HEK293 (cell line): ENCODE results near the gene HOXA4.
A peak's percentile ranks its signal among the peaks of the same experiment; 100 is the strongest.

Experiments used
- CTCF ChIA-PET: fragments of 350-600 bp; formaldehyde crosslinking; extraction: SDS; loops from one replicate; lab custom pipeline; 2021; ENCODE audit warnings: antibody characterized with exemption; lab: Yijun Ruan, JAX
- POLR2A ChIA-PET: fragments of 300-600 bp; formaldehyde crosslinking; extraction: SDS; loops from one replicate; lab custom pipeline; 2020; ENCODE audit warnings: antibody characterized with exemption, inconsistent platforms; lab: Yijun Ruan, JAX
- H3K27ac ChIP-seq: fragments of 200-500 bp; sonication (Bioruptor generic); 2 replicates; pipeline ENCODE4 v1.5.1; 2014; ENCODE audit warnings: low read depth, low read length, control low read depth, inconsistent platforms; ENCODE audit errors: extremely low read depth
- H3K36me3 ChIP-seq, 2 experiments: fragments of 200-500 bp in 1 of 2; sonication (Bioruptor generic) in 1 of 2; 1 replicate in 1 of 2; 2 replicates in 1 of 2; pipeline ENCODE4 v1.5.1; 2014 to 2017; ENCODE audit warnings: inconsistent platforms in 2 of 2, low read length in 2 of 2; ENCODE audit not compliant: control insufficient read depth in 2 of 2, insufficient read depth in 1 of 2
- H3K4me1 ChIP-seq: fragments of 200-500 bp; sonication (Bioruptor generic); 2 replicates; pipeline ENCODE4 v1.5.1; 2014; ENCODE audit warnings: mild to moderate bottlenecking, low read length, inconsistent platforms; ENCODE audit not compliant: control insufficient read depth, insufficient read depth
- H3K4me3 ChIP-seq: 2 replicates; pipeline ENCODE4 v1.5.1; 2011; ENCODE audit warnings: low read depth, mild to moderate bottlenecking, control low read depth, low read length, moderate library complexity
- H3K9me3 ChIP-seq: fragments of 200-500 bp; sonication (Bioruptor generic); 2 replicates; pipeline ENCODE4 v1.5.1; 2014; ENCODE audit warnings: low read depth, low read length, inconsistent platforms; ENCODE audit not compliant: control insufficient read depth, insufficient read depth
- HOXA7 ChIP-seq: sonication (generic); formaldehyde crosslinking; IDR thresholded peaks from 2 replicates; pipeline ENCODE4 v1.8.1; 2022; ENCODE audit warnings: missing genetic modification reagents, borderline replicate concordance
- PRDM1 ChIP-seq: fragments of 450-650 bp; formaldehyde crosslinking; IDR thresholded peaks from 2 replicates; pipeline ENCODE4; 2016; ENCODE audit warnings: missing biosample characterization, missing genetic modification characterization
- SALL2 ChIP-seq: fragments of 450-650 bp; formaldehyde crosslinking; IDR thresholded peaks from 2 replicates; pipeline ENCODE4 v1.5.0; 2017; ENCODE audit warnings: missing biosample characterization, mild to moderate bottlenecking, missing genetic modification characterization, borderline replicate concordance
- SP3 ChIP-seq: fragments of 450-650 bp; formaldehyde crosslinking; IDR thresholded peaks from 2 replicates; pipeline ENCODE4 v1.5.1; 2016; ENCODE audit warnings: missing biosample characterization, missing genetic modification characterization
- SP7 ChIP-seq: fragments of 450-650 bp; formaldehyde crosslinking; IDR thresholded peaks from 2 replicates; pipeline ENCODE4 v1.5.1; 2016; ENCODE audit warnings: missing biosample characterization, missing genetic modification characterization
- WT1 ChIP-seq: fragments of 450-650 bp; formaldehyde crosslinking; IDR thresholded peaks from 2 replicates; pipeline ENCODE4 v1.5.1; 2016; ENCODE audit warnings: missing biosample characterization, missing genetic modification characterization
- ZBTB20 ChIP-seq: fragments of 450-650 bp; formaldehyde crosslinking; IDR thresholded peaks from 2 replicates; pipeline ENCODE4 v1.5.1; 2016; ENCODE audit warnings: missing biosample characterization, missing genetic modification characterization
- ZFP41 ChIP-seq: fragments of 450-650 bp; formaldehyde crosslinking; IDR thresholded peaks from 2 replicates; pipeline ENCODE4 v1.5.1; 2016; ENCODE audit warnings: missing biosample characterization, missing genetic modification characterization, borderline replicate concordance
- ZIC2 ChIP-seq: fragments of 450-650 bp; formaldehyde crosslinking; IDR thresholded peaks from 2 replicates; pipeline ENCODE4 v1.5.1; 2016; ENCODE audit warnings: missing biosample characterization, missing genetic modification characterization
- ZNF10 ChIP-seq: fragments of 450-650 bp; formaldehyde crosslinking; IDR thresholded peaks from 2 replicates; pipeline ENCODE4 v1.5.1; 2017; ENCODE audit warnings: missing biosample characterization, missing genetic modification characterization
- ZNF19 ChIP-seq: fragments of 450-650 bp; formaldehyde crosslinking; IDR thresholded peaks from 2 replicates; pipeline ENCODE4; 2016; ENCODE audit warnings: missing biosample characterization, missing genetic modification characterization, low read depth
- ZNF2 ChIP-seq: fragments of 450-650 bp; formaldehyde crosslinking; IDR thresholded peaks from 2 replicates; pipeline ENCODE4 v1.5.1; 2016; ENCODE audit warnings: missing biosample characterization, missing genetic modification characterization
- ZNF223 ChIP-seq: fragments of 450-650 bp; formaldehyde crosslinking; IDR thresholded peaks from 2 replicates; pipeline ENCODE4 v1.5.1; 2016; ENCODE audit warnings: missing biosample characterization, missing genetic modification characterization
- ZNF248 ChIP-seq: fragments of 450-650 bp; formaldehyde crosslinking; IDR thresholded peaks from 2 replicates; pipeline ENCODE4 v1.5.1; 2017; ENCODE audit warnings: missing biosample characterization, missing genetic modification characterization
- ZNF529 ChIP-seq: fragments of 450-650 bp; formaldehyde crosslinking; IDR thresholded peaks from 2 replicates; pipeline ENCODE4 v1.5.1; 2017; ENCODE audit warnings: missing genetic modification characterization, missing biosample characterization; ENCODE audit not compliant: insufficient replicate concordance
- ZNF549 ChIP-seq: fragments of 450-650 bp; IDR thresholded peaks from 2 replicates; pipeline ENCODE4 v1.5.1; 2018; ENCODE audit warnings: missing biosample characterization, missing genetic modification characterization, mild to moderate bottlenecking, inconsistent platforms, moderate library complexity
- ZNF654 ChIP-seq: fragments of 450-650 bp; formaldehyde crosslinking; IDR thresholded peaks from 2 replicates; pipeline ENCODE4 v1.5.1; 2016; ENCODE audit warnings: low read depth, missing biosample characterization, missing genetic modification characterization
- ZNF658 ChIP-seq: fragments of 450-650 bp; formaldehyde crosslinking; IDR thresholded peaks from 2 replicates; pipeline ENCODE4; 2016; ENCODE audit warnings: missing biosample characterization, missing genetic modification characterization
- ZNF792 ChIP-seq: fragments of 450-650 bp; formaldehyde crosslinking; IDR thresholded peaks from 2 replicates; pipeline ENCODE4 v1.5.1; 2016; ENCODE audit warnings: missing biosample characterization, missing genetic modification characterization
- ZNF830 ChIP-seq: fragments of 450-650 bp; IDR thresholded peaks from 2 replicates; pipeline ENCODE4 v1.5.0; 2018; ENCODE audit warnings: missing biosample characterization, missing genetic modification characterization, low read depth, mild to moderate bottlenecking, moderate library complexity
- ZXDB ChIP-seq: fragments of 450-650 bp; formaldehyde crosslinking; IDR thresholded peaks from 2 replicates; pipeline ENCODE4 v1.5.1; 2016; ENCODE audit warnings: missing biosample characterization, missing genetic modification characterization
- TF ChIP-seq, protein P1 (sequence below): fragments of 450-650 bp; formaldehyde crosslinking; IDR thresholded peaks from 2 replicates; pipeline ENCODE4 v1.5.1; 2017; ENCODE audit warnings: missing biosample characterization, mild to moderate bottlenecking, missing genetic modification characterization, moderate library complexity
- TF ChIP-seq, protein P2 (sequence below): fragments of 450-650 bp; formaldehyde crosslinking; IDR thresholded peaks from 2 replicates; pipeline ENCODE4 v1.5.1; 2016; ENCODE audit warnings: missing biosample characterization, missing genetic modification characterization
- TF ChIP-seq, protein P3 (sequence below): fragments of 450-650 bp; formaldehyde crosslinking; IDR thresholded peaks from 2 replicates; pipeline ENCODE4 v1.5.0; 2017; ENCODE audit warnings: missing biosample characterization, missing genetic modification characterization, borderline replicate concordance
- TF ChIP-seq, protein P4 (sequence below): fragments of 450-650 bp; formaldehyde crosslinking; IDR thresholded peaks from 2 replicates; pipeline ENCODE4 v1.5.1; 2016; ENCODE audit warnings: missing biosample characterization, missing genetic modification characterization
- TF ChIP-seq, protein P5 (sequence below): sonication (generic); formaldehyde crosslinking; IDR thresholded peaks from 2 replicates; pipeline ENCODE4 v1.8.1; 2022; ENCODE audit warnings: mild to moderate bottlenecking, moderate library complexity, missing genetic modification reagents
- TF ChIP-seq, protein P6 (sequence below): fragments of 450-650 bp; formaldehyde crosslinking; IDR thresholded peaks from 2 replicates; pipeline ENCODE4 v1.5.1; 2016; ENCODE audit warnings: missing biosample characterization, missing genetic modification characterization
- TF ChIP-seq, protein P7 (sequence below): fragments of 450-650 bp; formaldehyde crosslinking; IDR thresholded peaks from 2 replicates; pipeline ENCODE4; 2016; ENCODE audit warnings: missing biosample characterization, missing genetic modification characterization

Gene HOXA4

DNA sequence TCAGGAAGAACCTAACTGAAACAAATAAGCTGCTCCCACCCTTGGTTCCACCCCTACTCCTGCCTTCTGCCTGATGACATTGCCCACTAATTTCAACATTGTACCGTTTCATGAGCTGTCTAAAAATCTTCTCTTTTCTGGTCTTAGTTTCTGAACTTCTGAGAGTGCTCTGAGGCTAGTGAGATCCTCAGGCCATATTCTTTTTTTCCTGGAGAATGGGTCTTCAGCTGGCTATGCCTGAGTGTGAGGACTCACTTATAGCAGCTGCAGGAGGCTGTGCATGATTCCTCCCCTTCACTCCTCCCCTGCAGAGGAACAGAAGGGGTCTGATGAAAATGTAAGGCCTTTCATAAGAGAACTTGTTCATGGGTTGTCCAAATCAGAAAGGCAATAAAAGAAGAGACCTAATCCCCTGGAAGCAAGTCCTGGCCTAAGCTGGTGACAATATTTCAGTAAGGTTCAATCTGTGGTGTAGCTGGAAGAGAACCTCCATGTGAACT is 11.1 kb downstream of the HOXA4 start:
- peaks cover 0 to 28% of the 10 kb centered on the region in 2 experiments; a peak in 1 of 3 replicates for H3K36me3 ChIP-seq
- H3K27ac ChIP-seq = no peak overlapping the region
- POLR2A ChIA-PET = interaction anchor here (1.0 to 1.4 kb wide), 2 partner anchors 11 to 65 kb away, joined by 3 to 5 read pairs; partner anchors contain the start of genes HOXA11 and HOXA4
- TF ChIP-seq, protein P1, sequence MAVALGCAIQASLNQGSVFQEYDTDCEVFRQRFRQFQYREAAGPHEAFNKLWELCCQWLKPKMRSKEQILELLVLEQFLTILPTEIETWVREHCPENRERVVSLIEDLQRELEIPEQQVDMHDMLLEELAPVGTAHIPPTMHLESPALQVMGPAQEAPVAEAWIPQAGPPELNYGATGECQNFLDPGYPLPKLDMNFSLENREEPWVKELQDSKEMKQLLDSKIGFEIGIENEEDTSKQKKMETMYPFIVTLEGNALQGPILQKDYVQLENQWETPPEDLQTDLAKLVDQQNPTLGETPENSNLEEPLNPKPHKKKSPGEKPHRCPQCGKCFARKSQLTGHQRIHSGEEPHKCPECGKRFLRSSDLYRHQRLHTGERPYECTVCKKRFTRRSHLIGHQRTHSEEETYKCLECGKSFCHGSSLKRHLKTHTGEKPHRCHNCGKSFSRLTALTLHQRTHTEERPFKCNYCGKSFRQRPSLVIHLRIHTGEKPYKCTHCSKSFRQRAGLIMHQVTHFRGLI (tag by site-specific recombination) = no peak
- TF ChIP-seq ZIC2 (peak; percentile 23; the same call in 1 of the 2 replicates), ZNF529 (tag by site-specific recombination) (no peak), HOXA7 (CRISPR knock-in tag) (no peak), WT1 (tag by site-specific recombination) (no peak), ZBTB20 (tag by site-specific recombination) (no peak), ZNF658 (no peak), ZNF830 (tag by site-specific recombination) (no peak), PRDM1 (tag by site-specific recombination) (0 out of 2 replicates have a peak, but pooled peaks have one; percentile 31), ZNF792 (tag by site-specific recombination) (no peak), ZNF10 (tag by site-specific recombination) (no peak), ZNF549 (tag by site-specific recombination) (no peak), ZNF248 (tag by site-specific recombination) (no peak), SP3 (tag by site-specific recombination) (no peak), SALL2 (no peak), ZNF19 (tag by site-specific recombination) (no peak), ZNF654 (no peak), ZNF2 (tag by site-specific recombination) (no peak), ZXDB (no peak), ZFP41 (tag by site-specific recombination) (no peak), SP7 (tag by site-specific recombination) (no peak), ZNF223 (no peak)
- TF ChIP-seq, protein P2, sequence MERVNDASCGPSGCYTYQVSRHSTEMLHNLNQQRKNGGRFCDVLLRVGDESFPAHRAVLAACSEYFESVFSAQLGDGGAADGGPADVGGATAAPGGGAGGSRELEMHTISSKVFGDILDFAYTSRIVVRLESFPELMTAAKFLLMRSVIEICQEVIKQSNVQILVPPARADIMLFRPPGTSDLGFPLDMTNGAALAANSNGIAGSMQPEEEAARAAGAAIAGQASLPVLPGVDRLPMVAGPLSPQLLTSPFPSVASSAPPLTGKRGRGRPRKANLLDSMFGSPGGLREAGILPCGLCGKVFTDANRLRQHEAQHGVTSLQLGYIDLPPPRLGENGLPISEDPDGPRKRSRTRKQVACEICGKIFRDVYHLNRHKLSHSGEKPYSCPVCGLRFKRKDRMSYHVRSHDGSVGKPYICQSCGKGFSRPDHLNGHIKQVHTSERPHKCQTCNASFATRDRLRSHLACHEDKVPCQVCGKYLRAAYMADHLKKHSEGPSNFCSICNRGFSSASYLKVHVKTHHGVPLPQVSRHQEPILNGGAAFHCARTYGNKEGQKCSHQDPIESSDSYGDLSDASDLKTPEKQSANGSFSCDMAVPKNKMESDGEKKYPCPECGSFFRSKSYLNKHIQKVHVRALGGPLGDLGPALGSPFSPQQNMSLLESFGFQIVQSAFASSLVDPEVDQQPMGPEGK (tag by site-specific recombination) = no peak
- TF ChIP-seq, protein P3, sequence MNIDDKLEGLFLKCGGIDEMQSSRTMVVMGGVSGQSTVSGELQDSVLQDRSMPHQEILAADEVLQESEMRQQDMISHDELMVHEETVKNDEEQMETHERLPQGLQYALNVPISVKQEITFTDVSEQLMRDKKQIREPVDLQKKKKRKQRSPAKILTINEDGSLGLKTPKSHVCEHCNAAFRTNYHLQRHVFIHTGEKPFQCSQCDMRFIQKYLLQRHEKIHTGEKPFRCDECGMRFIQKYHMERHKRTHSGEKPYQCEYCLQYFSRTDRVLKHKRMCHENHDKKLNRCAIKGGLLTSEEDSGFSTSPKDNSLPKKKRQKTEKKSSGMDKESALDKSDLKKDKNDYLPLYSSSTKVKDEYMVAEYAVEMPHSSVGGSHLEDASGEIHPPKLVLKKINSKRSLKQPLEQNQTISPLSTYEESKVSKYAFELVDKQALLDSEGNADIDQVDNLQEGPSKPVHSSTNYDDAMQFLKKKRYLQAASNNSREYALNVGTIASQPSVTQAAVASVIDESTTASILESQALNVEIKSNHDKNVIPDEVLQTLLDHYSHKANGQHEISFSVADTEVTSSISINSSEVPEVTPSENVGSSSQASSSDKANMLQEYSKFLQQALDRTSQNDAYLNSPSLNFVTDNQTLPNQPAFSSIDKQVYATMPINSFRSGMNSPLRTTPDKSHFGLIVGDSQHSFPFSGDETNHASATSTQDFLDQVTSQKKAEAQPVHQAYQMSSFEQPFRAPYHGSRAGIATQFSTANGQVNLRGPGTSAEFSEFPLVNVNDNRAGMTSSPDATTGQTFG (tag by site-specific recombination) = no peak
- TF ChIP-seq, protein P4, sequence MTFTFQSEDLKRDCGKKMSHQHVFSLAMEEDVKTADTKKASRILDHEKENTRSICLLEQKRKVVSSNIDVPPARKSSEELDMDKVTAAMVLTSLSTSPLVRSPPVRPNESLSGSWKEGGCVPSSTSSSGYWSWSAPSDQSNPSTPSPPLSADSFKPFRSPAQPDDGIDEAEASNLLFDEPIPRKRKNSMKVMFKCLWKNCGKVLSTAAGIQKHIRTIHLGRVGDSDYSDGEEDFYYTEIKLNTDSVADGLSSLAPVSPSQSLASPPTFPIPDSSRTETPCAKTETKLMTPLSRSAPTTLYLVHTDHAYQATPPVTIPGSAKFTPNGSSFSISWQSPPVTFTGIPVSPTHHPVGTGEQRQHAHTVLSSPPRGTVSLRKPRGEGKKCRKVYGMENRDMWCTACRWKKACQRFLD (tag by site-specific recombination) = no peak
- TF ChIP-seq, protein P5, sequence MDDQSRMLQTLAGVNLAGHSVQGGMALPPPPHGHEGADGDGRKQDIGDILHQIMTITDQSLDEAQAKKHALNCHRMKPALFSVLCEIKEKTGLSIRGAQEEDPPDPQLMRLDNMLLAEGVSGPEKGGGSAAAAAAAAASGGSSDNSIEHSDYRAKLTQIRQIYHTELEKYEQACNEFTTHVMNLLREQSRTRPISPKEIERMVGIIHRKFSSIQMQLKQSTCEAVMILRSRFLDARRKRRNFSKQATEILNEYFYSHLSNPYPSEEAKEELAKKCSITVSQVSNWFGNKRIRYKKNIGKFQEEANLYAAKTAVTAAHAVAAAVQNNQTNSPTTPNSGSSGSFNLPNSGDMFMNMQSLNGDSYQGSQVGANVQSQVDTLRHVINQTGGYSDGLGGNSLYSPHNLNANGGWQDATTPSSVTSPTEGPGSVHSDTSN (CRISPR knock-in tag) = no peak
- TF ChIP-seq, protein P6, sequence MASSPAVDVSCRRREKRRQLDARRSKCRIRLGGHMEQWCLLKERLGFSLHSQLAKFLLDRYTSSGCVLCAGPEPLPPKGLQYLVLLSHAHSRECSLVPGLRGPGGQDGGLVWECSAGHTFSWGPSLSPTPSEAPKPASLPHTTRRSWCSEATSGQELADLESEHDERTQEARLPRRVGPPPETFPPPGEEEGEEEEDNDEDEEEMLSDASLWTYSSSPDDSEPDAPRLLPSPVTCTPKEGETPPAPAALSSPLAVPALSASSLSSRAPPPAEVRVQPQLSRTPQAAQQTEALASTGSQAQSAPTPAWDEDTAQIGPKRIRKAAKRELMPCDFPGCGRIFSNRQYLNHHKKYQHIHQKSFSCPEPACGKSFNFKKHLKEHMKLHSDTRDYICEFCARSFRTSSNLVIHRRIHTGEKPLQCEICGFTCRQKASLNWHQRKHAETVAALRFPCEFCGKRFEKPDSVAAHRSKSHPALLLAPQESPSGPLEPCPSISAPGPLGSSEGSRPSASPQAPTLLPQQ (tag by site-specific recombination) = no peak
- TF ChIP-seq, protein P7, sequence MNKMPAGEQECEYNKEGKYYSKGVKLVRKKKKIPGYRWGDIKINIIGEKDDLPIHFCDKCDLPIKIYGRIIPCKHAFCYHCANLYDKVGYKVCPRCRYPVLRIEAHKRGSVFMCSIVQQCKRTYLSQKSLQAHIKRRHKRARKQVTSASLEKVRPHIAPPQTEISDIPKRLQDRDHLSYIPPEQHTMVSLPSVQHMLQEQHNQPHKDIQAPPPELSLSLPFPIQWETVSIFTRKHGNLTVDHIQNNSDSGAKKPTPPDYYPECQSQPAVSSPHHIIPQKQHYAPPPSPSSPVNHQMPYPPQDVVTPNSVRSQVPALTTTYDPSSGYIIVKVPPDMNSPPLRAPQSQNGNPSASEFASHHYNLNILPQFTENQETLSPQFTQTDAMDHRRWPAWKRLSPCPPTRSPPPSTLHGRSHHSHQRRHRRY = no peak

More for the DNA sequence above, 11.1 kb downstream of the HOXA4 start:
- no peak overlapping the region for H3K4me3 ChIP-seq
- H3K9me3 ChIP-seq = no peaks in the 10 kb centered on the region
- peaks cover 37% of the 10 kb centered on the region for H3K4me1 ChIP-seq
- CTCF ChIA-PET = interaction anchor here (0.5 to 2.1 kb wide), 4 partner anchors 9 to 433 kb away, joined by 4 to 6 read pairs (median 5); partner anchors contain the start of gene HOXA5
